ENCODE data around the gene ACBD7. TPM values are rescaled to one million over a fixed set of nuclear protein-coding genes. Genes with fewer than 3 reads are reported as not detected.

The ACBD7 gene
- total RNA-seq, 4 donors from 2014 or later = not detected

GRCh38 chr10:15121707-15122106 is 33.1 kb upstream of the ACBD7 start:
- no peaks in the 10 kb centered on the region for H3K4me1 ChIP-seq
- in situ Hi-C loops (cut with MboI; ENCODE audit: low sequenced_read_pairs in 4 of 4) (no loop called here), intact Hi-C loops (cut with DNase I; ENCODE audit: low total_unique reads) (no loop called here)
- DNase-seq (no peak), ATAC-seq (no peak)
- no peak overlapping the region for H3K27ac ChIP-seq
- peaks cover 3 to 40% of the 10 kb centered on the region in 2 donors for H3K36me3 ChIP-seq
- H3K27me3 ChIP-seq = no peaks in the 10 kb centered on the region
- no peak for TF ChIP-seq CTCF (IDR thresholded peaks at IDR 0.05 in 4 of 5, conservative IDR thresholded peaks at IDR 0.05 in 1 of 5)
- no peak for TF ChIP-seq POLR2A (IDR thresholded peaks at IDR 0.05)
- H3K9me3 ChIP-seq = no peaks in the 10 kb centered on the region
- no peak overlapping the region for H3K4me3 ChIP-seq

GRCh38 chr10:15120523-15120922 is 31.9 kb upstream of the ACBD7 start:
- in situ Hi-C loops (cut with MboI; ENCODE audit: low sequenced_read_pairs in 4 of 4) (no loop called here), intact Hi-C loops (cut with DNase I; ENCODE audit: low total_unique reads) (no loop called here)
- Histone ChIP-seq H3K36me3 (peaks cover 3 to 33% of the 10 kb centered on the region in 2 donors), H3K4me3 (no peak overlapping the region), H3K27me3 (no peaks in the 10 kb centered on the region), H3K9me3 (no peaks in the 10 kb centered on the region), H3K27ac (no peak overlapping the region), H3K4me1 (no peaks in the 10 kb centered on the region)
- no peak for ATAC-seq
- DNase-seq = no peak
- no peak for TF ChIP-seq CTCF (IDR thresholded peaks at IDR 0.05 in 4 of 5, conservative IDR thresholded peaks at IDR 0.05 in 1 of 5)
- no peak for TF ChIP-seq POLR2A (IDR thresholded peaks at IDR 0.05)

GRCh38 chr10:15118615-15119014 is 30.0 kb upstream of the ACBD7 start:
- Histone ChIP-seq H3K27me3 (no peaks in the 10 kb centered on the region), H3K4me3 (no peak overlapping the region), H3K4me1 (no peaks in the 10 kb centered on the region), H3K9me3 (no peaks in the 10 kb centered on the region), H3K36me3 (peaks cover 3 to 24% of the 10 kb centered on the region in 2 donors), H3K27ac (no peak overlapping the region)
- intact Hi-C loops (cut with DNase I; ENCODE audit: low total_unique reads) = no loop called here
- in situ Hi-C loops (cut with MboI; ENCODE audit: low sequenced_read_pairs in 4 of 4) = no loop called here
- TF ChIP-seq POLR2A (IDR thresholded peaks at IDR 0.05) (no peak), CTCF (IDR thresholded peaks at IDR 0.05 in 4 of 5, conservative IDR thresholded peaks at IDR 0.05 in 1 of 5) (no peak)
- ATAC-seq (no peak), DNase-seq (no peak)

GRCh38 chr10:15116225-15116624 is 27.6 kb upstream of the ACBD7 start:
- Histone ChIP-seq H3K27me3 (no peaks in the 10 kb centered on the region), H3K9me3 (no peaks in the 10 kb centered on the region), H3K4me3 (no peak overlapping the region), H3K27ac (no peak overlapping the region), H3K36me3 (peaks cover 3 to 35% of the 10 kb centered on the region in 2 donors), H3K4me1 (no peaks in the 10 kb centered on the region)
- ATAC-seq = no peak
- DNase-seq = no peak
- TF ChIP-seq CTCF (IDR thresholded peaks at IDR 0.05 in 4 of 5, conservative IDR thresholded peaks at IDR 0.05 in 1 of 5) (no peak), POLR2A (IDR thresholded peaks at IDR 0.05) (no peak)
- in situ Hi-C loops (cut with MboI; ENCODE audit: low sequenced_read_pairs in 4 of 4) (no loop called here), intact Hi-C loops (cut with DNase I; ENCODE audit: low total_unique reads) (no loop called here)

GRCh38 chr10:15113766-15114165 is 25.2 kb upstream of the ACBD7 start:
- ATAC-seq = no peak
- Histone ChIP-seq H3K36me3 (peaks cover 5 to 38% of the 10 kb centered on the region in 2 donors), H3K4me3 (no peak overlapping the region), H3K4me1 (no peaks in the 10 kb centered on the region), H3K27ac (no peak overlapping the region), H3K9me3 (no peaks in the 10 kb centered on the region), H3K27me3 (no peaks in the 10 kb centered on the region)
- TF ChIP-seq POLR2A (IDR thresholded peaks at IDR 0.05) (no peak), CTCF (IDR thresholded peaks at IDR 0.05 in 4 of 5, conservative IDR thresholded peaks at IDR 0.05 in 1 of 5) (no peak)
- in situ Hi-C loops (cut with MboI; ENCODE audit: low sequenced_read_pairs in 4 of 4) = no loop called here
- no peak for DNase-seq
- intact Hi-C loops (cut with DNase I; ENCODE audit: low total_unique reads) = no loop called here

Measured in gastrocnemius medialis (tissue), 4 donors.